DND-41 (cell line): ENCODE data around the gene CHPF.

Experiments used
- EZH2 ChIP-seq: IDR thresholded peaks from 3 replicates; pipeline ENCODE4 v1.6.1; 2012; ENCODE audit warnings: borderline replicate concordance, low read depth, mild to moderate bottlenecking, moderate library complexity, low read length, inconsistent platforms; ENCODE audit not compliant: severe bottlenecking
- TF ChIP-seq, protein P1 (sequence below): IDR thresholded peaks from 2 replicates; pipeline ENCODE4 v1.5.1; 2012; ENCODE audit warnings: borderline replicate concordance, low read length, moderate library complexity, mild to moderate bottlenecking; ENCODE audit not compliant: poor library complexity, severe bottlenecking; ENCODE audit errors: extremely low read depth

DNA sequence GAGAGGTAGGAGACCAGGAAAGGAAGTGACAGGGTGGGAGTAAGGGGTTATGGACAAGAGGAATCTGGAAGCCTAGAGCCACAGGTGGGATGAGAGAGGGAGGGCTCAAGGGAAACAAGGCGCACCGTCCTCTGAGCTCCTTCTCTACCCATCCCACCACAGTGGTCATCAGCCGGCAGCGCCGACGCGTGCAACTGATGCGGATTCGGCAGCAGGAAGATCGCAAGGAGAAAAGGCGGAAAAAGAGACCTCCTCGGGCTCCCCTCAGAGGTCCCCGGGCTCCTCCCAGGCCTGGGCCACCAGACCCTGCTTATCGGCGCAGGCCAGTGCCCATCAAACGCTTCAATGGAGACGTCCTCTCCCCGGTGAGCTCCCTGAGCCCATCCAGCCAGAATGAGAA is 5.4 kb upstream of the CHPF start:
- TF ChIP-seq, protein P1, sequence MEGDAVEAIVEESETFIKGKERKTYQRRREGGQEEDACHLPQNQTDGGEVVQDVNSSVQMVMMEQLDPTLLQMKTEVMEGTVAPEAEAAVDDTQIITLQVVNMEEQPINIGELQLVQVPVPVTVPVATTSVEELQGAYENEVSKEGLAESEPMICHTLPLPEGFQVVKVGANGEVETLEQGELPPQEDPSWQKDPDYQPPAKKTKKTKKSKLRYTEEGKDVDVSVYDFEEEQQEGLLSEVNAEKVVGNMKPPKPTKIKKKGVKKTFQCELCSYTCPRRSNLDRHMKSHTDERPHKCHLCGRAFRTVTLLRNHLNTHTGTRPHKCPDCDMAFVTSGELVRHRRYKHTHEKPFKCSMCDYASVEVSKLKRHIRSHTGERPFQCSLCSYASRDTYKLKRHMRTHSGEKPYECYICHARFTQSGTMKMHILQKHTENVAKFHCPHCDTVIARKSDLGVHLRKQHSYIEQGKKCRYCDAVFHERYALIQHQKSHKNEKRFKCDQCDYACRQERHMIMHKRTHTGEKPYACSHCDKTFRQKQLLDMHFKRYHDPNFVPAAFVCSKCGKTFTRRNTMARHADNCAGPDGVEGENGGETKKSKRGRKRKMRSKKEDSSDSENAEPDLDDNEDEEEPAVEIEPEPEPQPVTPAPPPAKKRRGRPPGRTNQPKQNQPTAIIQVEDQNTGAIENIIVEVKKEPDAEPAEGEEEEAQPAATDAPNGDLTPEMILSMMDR, result no peak
- no peak for TF ChIP-seq EZH2
